Retinal pigment epithelial cell (primary cell): ENCODE data around the gene RASAL2.

Source experiments
- DNase-seq: peaks from one replicate; pipeline ENCODE4 v3.0.0-alpha.2; 2010; ENCODE audit warnings: low read depth
- H3K4me3 ChIP-seq: 2 replicates; pipeline ENCODE4 v1.5.1; 2011; ENCODE audit warnings: mild to moderate bottlenecking, low read length, control low read depth, moderate library complexity
- TF ChIP-seq, protein P1 (sequence below): conservative IDR thresholded peaks from 2 replicates; pipeline ENCODE4 v1.5.1; 2011; ENCODE audit warnings: low read depth, low read length, control low read depth, inconsistent platforms

The RASAL2 gene

DNA sequence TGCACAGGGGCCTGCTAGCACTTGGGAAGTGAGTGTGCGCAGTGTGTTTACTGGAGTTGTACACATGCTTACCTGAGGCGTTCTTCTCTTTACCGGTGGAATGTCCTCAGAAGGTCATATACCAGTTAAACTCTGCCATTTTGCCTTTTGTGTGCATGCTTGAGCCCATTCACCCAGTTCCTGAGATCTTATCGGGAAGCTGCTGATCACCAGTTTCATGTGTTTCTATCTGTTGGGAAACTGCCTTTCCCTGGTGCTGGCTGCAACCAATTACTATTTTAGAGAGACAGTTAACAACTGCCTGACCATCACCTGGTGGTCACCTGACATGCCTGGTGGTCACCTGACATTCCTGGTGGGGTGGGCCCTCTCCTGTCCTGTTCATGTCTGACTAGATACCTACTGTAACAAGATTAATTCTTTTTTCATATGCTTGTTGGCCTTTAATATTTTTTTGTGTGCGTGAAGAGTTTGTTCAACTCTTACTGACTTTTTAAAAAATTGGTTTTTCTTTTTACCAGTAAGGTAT lies 137.0 kb downstream of the RASAL2 start:
- no peak overlapping the region for H3K4me3 ChIP-seq
- no peak for DNase-seq
- TF ChIP-seq, protein P1, sequence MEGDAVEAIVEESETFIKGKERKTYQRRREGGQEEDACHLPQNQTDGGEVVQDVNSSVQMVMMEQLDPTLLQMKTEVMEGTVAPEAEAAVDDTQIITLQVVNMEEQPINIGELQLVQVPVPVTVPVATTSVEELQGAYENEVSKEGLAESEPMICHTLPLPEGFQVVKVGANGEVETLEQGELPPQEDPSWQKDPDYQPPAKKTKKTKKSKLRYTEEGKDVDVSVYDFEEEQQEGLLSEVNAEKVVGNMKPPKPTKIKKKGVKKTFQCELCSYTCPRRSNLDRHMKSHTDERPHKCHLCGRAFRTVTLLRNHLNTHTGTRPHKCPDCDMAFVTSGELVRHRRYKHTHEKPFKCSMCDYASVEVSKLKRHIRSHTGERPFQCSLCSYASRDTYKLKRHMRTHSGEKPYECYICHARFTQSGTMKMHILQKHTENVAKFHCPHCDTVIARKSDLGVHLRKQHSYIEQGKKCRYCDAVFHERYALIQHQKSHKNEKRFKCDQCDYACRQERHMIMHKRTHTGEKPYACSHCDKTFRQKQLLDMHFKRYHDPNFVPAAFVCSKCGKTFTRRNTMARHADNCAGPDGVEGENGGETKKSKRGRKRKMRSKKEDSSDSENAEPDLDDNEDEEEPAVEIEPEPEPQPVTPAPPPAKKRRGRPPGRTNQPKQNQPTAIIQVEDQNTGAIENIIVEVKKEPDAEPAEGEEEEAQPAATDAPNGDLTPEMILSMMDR: no peak

DNA sequence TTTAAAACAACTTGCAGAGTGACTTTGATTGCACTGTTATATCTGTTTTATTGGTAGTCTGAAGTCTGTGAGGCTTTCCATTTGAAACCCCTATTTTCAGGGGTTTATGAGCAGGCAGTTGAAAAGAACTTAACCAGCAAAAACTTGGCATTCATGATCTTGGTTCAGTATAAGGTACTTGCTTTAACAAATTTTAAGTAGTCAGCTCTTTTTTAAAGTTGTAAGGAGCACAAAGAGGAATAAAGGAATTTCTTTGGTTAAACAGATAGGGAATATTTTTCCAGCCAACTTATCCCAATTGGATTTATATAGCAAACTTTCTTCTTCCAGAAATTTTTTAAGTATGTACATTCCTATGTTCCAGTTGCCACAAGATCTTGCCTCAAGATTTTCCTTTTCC lies 138.2 kb downstream of the RASAL2 start:
- no peak for DNase-seq
- TF ChIP-seq, protein P1: no peak
- H3K4me3 ChIP-seq: no peak overlapping the region

DNA sequence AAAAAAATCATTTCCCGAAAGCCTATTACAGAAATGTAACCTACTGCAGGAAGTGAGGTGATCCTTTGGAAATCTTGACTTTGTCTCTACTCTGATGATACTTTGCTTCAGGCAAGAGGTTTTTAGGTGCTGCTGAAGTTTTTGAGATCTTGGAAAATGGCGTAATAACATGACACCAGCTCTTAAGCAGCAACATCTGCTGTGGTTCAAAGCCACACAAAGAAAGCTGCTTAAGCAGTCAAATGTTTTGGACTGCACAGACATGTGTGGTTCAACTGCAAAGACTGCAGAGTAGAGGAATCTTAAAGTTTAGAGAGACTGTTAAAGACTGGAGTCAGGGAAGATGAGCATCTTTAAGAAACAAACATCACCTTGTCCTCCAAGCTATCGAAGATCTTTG lies 139.0 kb downstream of the RASAL2 start:
- TF ChIP-seq, protein P1: no peak
- no peak overlapping the region for H3K4me3 ChIP-seq
- DNase-seq: no peak

DNA sequence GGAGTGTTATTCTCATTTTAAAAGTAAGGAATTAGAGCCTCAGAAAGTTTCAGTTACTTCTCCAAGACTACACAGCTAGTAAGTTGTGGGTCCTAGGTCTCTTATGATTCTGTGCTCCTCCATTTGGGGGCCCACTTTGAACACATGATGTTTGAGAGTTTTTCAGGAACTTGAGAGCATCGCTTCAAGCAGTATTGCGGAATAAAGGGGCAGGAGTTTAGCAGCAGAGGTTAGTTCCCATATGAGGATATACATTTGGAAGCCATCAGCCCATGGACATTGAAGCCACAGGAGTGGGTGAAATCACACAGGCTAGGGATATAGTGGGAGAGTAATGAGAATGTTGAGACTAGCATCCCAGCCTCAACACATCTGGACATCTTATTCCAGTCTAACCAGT lies 143.2 kb downstream of the RASAL2 start:
- TF ChIP-seq, protein P1: no peak
- DNase-seq: no peak
- no peak overlapping the region for H3K4me3 ChIP-seq

DNA sequence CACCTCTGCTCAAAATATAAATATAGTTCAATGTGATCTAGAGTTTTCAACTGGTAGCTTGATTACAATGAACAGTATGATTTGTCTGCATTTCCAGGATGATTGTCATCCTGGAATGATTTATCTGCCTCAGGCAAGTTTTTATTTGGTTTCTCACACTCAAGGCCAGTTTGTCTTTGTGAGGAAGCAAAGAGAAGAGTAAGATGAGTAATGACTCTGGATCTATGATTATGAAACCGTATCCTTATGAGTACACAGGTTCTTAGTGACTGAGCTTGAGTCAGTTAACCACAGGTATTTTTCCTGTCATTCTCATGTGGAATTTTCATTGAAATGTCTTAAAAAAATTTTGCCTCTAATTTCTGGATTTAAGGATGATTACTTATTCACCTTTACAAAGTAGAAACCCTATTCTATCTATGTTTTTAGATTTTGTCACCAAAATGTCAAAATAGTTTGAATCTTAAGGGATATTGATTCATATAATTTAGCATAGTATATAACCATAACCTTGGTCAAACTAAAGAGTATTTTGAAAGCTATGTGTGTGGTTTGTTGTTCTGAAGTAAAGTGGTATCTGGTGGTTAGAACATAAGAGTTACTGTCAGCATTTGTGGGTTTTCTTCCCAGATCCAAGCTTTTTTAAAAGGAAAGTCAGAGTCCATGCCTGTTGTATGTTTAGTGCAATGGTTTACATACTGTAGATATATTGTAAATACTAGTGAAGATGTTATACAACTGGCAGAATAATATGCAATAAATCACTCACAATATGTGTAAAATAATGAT lies 145.0 kb downstream of the RASAL2 start:
- TF ChIP-seq, protein P1: no peak
- DNase-seq: peak; percentile 78
- no peak overlapping the region for H3K4me3 ChIP-seq

DNA sequence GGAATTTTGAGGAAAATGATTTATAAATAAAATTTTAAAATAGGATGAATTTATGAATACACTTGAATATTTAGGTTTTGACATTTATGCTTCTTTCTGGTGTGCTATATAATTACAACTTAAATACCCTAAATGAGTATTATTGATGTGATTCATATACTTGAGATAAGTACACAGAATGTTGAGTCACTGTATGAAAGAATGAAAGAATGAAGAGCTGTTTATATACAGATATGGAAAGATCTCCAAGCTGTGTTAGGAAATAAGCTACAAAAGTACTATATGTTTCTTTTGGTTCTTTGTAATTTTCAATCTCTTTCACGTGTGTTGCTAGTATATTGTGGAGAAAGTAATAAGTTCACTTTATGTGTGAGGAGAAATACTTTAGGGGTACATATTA lies 147.2 kb downstream of the RASAL2 start:
- TF ChIP-seq, protein P1: no peak
- no peak overlapping the region for H3K4me3 ChIP-seq
- DNase-seq: no peak

DNA sequence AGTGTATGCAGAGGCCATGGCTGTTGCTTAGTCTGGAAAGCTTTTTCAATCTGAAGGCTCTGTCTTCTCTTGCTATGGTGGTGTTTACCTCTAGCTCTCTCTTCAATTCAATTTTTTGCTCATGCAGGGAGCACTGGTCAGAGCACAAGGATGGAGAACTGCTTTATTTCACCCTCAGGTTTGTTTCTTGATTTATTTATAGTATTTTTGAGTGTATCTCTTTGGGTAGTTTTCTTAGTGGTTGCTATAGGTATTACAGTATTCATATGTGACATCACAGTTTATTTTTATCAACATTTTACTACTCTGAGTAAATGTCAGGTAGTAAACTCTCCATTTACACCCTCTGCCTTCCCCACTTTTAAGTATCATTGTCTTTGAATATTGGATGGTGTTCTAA lies 147.9 kb downstream of the RASAL2 start:
- no peak for DNase-seq
- no peak overlapping the region for H3K4me3 ChIP-seq
- TF ChIP-seq, protein P1: no peak
